ENCODE measurements around the gene EGR1.

EGR1 gene

DNA sequence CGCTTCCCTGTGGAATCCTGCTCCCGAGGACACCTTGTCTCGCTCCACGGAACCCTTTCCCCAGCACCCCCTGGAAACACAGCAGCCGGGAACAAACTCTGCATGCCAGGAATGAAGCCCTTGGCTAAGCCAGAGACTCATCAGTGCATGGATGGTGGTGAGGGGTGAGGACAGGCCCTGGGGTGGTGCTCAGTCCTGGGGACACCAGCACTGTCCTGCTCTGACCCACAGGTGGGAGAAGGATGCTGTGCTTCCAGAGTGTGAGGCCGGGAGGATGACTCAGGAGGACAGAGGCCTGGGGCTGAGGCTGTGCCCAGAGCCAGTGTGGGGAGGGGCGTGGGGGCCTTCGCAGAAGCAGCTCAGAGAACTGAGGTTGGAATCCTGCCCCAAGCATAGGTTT, 11.2 kb upstream of the EGR1 start:
- DNase-seq = no peak

DNA sequence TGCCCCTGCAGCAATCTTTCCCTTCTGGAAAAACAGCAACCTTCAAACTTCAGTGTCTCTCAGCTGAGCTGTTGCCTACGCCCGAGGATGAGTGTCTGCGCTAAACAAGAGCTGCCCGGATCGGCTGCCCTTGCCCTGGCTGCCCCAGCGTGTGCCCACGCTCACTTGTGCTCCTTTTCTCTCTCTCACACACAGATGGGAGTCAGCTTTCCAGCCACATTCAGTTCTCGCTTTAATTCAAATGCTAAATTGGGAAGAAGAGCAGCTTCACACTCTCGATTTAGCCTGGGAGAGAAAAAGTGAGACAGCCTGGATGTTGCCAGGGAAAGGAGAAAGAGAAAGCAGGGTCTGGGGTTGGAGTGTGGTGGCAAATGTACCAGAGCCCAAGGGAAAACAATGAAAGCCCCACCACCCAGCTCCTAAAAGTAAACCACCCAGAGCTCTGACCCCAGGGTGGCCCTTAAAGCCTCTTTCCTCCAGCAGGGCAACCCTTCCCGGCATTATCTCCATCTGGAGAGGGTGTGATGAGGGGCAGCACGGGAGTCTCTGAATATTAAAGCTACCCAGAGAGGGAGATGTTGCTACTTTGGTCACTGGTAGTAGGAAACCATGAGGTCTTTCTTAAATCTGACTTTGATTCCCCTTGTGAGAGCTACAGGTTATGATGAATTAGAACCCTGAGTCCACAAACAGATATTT, 9.9 kb upstream of the EGR1 start:
- DNase-seq = no peak

DNA sequence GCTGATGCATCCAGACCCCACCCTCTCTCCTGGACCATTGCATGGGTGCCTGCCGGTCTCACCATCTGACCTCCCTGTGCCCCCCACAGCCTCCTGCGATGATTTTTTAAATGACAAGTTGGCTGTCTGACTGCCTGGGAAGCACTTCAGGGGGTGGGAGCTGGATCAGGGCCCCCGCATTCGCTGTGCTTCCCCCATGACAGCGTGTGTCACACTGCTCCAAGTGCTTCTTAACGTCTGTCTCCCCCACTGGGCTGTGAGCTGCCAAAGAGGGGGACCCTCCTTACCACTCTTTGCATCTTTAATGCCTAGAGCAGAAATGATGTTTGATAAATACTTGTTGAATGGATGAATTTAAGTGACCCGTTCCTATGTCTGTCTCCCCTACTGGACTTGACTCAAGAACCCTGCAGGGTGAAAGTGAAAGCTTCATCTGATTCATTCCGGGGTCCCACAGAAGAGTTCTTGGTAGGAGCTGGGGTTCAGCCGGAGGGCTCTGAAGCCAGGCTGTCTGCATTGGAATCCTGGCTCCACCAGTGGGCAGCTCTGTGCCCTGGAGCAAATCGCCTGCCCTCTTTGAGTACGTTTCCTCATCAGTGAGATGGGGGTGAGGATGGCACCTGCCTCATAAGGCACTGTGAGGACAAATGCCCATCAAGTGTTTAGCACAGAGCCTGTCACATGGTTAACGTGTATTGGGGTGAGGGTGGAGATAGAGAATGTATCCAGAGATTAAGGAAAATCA, 7.6 kb upstream of the EGR1 start:
- DNase-seq = no peak

DNA sequence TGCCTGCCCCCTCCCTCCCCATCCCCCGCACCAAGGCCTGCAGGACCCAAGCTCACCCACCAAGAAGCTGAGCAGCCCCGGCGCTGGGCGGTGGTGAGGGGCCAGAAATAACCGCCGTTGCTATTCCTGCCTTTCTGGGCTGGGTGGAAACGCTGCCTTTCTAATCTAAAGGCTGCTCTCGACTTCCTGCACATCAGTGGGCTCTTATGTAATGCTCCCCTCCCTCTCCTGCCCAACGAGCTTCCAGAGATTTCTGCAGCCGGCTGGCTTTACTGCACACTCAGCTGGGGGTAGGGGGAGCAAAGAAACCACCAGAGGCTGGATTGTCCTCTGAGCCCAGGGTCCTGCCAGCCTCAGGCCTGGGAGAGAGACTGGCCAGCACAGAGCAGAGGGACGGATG, 6.9 kb upstream of the EGR1 start:
- DNase-seq = no peak

DNA sequence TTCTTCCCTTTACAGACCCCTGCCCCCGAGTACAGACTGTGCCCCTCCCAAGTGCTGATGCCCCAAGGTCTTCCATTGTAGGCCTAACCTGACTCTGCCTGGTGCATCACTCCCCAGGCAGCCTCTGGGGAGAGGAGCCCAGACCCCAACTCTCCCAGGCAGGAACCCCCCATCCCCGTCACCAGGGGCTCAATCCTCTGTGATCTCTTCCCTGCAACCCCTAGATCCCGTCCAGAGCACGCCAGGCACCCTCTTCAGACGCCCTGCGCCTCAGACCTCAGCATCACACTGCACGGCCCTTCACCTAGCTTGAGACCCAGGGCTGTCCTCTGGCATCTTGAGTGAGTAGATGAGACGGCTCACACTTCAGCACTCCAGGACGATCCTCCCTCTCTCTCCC, 6.4 kb upstream of the EGR1 start:
- DNase-seq = no peak

DNA sequence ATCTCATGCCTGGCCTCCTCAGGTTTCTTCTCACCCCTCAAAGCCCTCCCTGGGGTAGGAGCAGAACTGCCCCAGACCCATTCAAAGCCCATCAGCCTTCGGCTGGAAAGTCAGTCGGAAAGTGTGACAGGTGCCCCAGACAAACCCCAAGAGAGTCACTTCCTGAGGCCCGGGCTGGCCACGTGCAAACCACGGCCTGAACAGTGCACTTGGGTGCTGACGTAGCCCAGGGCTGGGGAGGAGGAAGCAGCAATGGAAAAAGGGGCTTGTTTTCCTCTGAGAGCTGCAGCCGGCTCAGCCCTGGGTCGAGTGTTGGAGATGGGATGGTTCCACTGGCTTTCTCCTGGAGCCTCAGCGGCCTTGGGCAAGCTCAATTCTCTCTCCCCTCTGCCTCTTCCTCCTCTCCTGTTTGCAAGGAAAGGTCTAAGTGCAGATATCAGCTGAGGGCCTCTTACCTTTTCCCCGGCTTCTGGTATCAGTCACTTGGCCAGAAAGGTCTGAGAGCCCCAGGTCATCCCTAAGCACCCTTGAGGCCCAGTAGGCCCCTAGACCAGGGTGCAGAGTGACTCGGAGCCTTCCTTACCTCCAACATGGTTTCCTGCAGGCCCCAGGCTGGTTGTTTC, 5.9 kb upstream of the EGR1 start:
- no peak for DNase-seq

DNA sequence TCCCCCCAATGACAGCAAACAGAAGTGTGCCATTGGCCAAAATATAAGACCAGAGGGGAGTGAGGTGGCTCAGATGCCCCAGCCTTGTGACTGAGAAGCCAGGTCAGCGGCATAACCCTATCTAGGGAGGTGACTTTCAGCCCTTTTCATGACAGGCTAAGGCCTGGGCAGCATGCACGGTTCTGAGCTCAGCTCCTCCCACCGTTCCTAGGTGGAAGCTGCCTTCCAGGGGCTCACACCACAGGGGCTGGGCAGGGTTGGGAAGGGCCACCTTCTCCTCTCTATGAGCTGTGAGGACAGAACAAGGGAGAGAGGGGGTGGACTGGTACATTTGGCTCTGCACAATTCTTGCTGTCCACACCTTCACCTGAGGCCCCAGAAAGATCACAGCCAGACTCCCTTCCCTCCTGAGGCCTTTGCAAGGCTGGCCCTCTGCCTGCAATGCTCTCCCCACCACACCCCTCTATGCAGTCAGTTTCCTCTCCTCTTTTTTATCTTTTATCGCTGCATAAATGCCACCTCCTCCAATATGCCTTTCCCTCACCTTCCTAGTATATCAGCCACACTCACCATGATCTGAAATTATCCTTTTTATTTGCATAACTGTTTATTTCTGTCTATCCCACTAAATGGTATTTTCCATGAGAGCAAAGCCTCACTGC, 5.1 kb upstream of the EGR1 start:
- DNase-seq = no peak

DNA sequence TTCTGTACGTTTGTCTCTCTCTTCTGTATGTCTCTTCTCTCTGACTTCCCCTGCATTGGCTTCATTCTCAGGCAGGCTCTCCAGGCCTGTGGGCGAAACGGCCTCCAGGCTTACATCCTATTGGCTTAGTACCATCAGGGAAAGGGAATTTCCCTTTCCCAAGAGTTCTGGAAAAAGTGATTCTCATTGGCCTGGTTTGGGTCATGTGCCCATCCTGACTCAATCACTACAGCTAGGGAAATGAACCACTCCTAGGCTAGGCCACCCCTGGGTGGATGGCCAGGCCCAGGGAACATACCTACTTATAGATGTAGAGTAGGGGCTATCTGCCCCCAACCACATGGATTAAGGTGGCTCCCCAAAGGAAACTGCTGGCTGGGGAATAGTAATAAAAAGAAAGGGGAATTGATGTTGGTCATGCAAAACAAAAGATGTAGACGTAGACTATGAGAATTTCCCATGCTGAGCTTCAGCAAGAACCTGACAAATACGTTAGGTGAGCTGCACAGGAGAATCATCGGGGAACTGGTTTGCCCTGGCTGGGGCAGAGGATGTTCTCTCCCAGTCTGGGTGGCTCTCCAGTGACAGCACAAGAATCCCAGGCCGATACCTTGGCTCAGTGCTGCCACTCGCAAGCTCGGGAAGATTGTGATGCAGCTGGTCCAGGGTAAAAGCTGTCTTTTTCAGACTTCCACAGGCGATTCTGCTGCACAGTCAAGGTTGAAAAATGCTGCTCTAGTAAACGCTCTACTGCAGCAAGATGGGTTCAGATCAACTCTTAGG, 3.7 kb upstream of the EGR1 start:
- no peak for DNase-seq

DNA sequence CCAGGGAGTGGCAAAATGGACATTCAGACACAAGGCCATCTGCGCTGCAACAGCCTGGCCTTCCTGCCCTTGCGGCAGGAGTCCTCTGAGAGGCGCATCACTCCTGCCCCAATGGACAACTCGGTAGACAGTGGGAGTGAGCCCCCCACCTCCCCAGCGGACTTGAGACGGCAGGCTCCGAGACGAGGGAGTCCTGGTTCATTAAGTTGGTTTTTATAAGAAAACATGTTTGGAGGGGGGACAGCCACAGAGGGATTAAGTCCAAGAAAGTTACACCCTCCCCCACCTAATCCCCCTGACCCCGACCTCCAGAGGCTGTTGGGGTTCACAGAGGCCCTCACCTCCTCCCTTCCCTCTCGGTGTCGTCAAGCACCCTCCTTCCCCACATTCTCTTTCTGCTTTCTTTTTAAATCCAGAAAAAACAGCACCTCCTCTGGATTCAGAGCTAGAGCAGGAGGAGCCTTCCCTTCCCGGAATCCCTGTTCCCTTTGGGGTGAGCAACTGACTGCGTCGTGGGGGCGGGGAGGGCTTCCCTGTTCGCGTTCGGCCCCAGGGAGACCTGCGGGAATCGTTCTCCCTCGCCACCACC, 1.8 kb upstream of the EGR1 start:
- no peak for DNase-seq

DNA sequence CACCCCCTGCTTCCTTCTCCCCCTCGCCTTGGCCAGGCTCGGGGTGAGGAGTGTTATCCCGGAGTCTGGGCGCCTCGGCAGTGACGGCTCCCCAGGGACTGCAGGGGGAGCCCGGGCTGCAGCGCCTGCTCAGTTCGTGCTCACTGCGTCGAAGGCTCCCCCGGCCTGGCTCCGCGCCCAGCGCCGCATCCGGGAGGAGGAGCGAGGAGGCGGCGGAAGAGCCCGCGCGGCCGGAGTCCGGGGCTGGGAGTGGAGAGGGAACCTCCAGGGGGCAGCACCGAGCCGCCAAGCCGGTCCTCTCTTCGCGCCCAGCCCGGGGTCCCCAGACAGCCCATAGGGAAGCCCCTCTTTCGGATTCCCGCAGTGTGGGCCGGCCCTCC, 1.3 kb upstream of the EGR1 start:
- DNase-seq = peak; percentile 73

DNA sequence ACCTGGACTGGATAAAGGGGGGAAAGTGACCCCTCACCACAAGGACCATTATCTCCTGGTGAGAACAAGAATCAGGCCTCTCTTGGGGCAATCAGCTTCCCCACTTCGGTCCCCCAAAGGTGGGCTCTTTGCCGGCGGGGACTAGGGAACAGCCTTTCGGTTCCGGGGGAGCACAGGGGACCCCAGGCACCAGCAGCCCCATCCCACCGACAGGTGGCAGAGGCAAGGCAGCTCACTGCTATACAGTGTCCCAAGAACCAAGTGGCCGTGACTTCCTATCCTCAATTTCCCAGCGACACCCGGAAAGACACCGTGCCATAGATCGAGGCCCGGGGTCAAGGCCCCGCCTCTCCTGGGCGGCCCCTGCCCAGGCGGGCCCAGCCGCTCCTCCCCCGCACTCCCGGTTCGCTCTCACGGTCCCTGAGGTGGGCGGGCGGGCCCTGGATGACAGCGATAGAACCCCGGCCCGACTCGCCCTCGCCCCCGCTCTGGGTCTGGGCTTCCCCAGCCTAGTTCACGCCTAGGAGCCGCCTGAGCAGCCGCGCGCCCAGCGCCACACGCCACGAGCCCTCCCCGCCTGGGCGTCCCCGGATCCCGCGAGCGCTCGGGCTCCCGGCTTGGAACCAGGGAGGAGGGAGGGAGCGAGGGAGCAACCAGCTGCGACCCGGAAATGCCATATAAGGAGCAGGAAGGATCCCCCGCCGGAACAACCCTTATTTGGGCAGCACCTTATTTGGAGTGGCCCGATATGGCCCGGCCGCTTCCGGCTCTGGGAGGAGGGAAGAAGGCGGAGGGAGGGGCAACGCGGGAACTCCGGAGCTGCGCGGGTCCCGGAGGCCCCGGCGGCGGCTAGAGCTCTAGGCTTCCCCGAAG, 655 bp upstream of the EGR1 start:
- peak; percentile 89 for DNase-seq

DNA sequence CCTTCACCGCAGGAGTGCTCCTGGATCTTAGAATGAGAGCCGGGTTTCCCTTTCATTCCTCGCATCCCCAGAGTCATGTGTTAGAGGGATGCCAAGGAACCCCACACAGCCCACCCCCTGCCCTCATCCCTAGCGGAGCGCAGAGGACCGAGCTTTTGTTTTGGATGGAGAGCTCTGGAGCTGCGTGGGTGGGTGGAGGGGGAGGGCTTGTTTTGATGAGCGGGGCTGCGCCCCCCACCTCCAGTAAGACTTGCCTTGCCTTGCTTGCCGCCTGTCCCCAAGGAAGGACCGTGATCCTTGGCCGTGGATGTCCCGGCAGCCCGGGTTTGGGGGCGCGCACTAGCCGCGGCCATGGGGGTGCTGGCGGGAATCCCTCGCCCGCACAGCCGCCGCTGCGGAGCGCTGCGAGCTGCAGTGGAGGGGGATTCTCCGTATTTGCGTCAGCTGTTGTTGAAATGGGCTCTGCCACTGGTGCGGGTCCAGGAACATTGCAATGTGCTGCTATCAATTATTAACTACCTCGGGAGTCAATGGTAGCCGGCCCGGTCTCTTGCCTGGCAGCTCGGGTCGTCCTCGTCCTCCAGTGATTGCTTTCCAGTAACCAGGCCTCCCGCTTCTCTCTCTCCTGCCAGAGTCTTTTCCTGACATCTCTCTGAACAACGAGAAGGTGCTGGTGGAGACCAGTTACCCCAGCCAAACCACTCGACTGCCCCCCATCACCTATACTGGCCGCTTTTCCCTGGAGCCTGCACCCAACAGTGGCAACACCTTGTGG, 1.0 kb downstream of the EGR1 start:
- no peak for DNase-seq

DNA sequence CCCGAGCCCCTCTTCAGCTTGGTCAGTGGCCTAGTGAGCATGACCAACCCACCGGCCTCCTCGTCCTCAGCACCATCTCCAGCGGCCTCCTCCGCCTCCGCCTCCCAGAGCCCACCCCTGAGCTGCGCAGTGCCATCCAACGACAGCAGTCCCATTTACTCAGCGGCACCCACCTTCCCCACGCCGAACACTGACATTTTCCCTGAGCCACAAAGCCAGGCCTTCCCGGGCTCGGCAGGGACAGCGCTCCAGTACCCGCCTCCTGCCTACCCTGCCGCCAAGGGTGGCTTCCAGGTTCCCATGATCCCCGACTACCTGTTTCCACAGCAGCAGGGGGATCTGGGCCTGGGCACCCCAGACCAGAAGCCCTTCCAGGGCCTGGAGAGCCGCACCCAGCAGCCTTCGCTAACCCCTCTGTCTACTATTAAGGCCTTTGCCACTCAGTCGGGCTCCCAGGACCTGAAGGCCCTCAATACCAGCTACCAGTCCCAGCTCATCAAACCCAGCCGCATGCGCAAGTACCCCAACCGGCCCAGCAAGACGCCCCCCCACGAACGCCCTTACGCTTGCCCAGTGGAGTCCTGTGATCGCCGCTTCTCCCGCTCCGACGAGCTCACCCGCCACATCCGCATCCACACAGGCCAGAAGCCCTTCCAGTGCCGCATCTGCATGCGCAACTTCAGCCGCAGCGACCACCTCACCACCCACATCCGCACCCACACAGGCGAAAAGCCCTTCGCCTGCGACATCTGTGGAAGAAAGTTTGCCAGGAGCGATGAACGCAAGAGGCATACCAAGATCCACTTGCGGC, 1.8 kb downstream of the EGR1 start:
- DNase-seq = no peak

DNA sequence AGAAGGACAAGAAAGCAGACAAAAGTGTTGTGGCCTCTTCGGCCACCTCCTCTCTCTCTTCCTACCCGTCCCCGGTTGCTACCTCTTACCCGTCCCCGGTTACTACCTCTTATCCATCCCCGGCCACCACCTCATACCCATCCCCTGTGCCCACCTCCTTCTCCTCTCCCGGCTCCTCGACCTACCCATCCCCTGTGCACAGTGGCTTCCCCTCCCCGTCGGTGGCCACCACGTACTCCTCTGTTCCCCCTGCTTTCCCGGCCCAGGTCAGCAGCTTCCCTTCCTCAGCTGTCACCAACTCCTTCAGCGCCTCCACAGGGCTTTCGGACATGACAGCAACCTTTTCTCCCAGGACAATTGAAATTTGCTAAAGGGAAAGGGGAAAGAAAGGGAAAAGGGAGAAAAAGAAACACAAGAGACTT, 2.4 kb downstream of the EGR1 start:
- DNase-seq = no peak

DNA sequence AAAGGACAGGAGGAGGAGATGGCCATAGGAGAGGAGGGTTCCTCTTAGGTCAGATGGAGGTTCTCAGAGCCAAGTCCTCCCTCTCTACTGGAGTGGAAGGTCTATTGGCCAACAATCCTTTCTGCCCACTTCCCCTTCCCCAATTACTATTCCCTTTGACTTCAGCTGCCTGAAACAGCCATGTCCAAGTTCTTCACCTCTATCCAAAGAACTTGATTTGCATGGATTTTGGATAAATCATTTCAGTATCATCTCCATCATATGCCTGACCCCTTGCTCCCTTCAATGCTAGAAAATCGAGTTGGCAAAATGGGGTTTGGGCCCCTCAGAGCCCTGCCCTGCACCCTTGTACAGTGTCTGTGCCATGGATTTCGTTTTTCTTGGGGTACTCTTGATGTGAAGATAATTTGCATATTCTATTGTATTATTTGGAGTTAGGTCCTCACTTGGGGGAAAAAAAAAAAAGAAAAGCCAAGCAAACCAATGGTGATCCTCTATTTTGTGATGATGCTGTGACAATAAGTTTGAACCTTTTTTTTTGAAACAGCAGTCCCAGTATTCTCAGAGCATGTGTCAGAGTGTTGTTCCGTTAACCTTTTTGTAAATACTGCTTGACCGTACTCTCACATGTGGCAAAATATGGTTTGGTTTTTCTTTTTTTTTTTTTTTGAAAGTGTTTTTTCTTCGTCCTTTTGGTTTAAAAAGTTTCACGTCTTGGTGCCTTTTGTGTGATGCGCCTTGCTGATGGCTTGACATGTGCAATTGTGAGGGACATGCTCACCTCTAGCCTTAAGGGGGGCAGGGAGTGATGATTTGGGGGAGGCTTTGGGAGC, 3.1 kb downstream of the EGR1 start:
- DNase-seq = no peak

DNA sequence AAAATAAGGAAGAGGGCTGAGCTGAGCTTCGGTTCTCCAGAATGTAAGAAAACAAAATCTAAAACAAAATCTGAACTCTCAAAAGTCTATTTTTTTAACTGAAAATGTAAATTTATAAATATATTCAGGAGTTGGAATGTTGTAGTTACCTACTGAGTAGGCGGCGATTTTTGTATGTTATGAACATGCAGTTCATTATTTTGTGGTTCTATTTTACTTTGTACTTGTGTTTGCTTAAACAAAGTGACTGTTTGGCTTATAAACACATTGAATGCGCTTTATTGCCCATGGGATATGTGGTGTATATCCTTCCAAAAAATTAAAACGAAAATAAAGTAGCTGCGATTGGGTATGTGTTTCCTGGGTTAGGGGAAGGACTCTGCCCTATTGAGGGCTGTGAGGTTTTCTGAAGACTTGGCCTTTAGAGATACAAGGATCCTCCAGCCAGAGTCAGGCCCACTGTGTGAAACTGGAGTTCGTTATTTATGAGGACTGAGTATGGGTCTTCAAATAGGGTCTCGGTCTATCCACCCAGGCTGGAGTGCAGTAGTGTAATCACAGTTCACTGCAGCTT, 3.8 kb downstream of the EGR1 start:
- DNase-seq = no peak

DNA sequence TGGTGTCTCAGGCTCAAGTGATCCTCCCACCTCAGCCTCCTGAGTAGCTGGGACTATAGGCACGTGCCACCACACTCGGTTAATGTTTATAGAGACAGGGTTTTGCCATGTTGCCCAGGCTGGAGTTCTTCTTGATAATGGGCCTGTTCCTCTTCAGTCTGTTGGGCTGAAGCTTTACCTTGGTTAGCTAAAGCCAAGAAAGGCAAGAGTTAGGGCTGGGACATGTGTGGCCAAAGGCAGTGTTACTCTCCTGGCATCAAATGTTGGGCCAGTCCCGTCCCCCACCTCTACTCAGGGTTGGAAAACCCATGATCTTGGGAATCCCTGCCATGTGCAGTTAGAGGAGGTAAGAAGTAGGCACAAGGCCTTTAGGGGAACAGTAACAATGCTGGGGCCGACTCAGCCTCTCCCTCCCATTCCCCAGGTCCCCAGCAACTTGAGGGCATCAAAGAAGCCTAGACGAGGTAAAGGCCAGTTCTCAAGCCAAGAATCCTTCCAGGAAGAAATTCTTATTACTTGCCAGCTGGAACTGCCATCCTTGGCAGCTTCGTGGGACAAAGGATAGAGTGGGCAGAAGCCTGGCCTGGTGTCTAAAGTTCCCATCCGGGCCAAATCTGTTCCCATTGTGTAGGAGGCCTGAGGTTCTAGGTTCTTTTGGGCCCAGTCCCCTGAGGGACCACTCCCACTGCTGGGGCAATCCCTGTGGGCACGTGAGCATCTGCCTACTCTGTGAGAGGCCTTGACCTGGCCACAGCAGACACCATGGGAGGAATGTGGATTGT, 4.5 kb downstream of the EGR1 start:
- no peak for DNase-seq
